Measurements from ENCODE around the gene CYP1B1.
"Not testable (repeated sequence)": the region's sequence is repeated elsewhere in the genome, so short reads cannot be mapped to it uniquely, and the experiment has no call there.

Gene CYP1B1

DNA sequence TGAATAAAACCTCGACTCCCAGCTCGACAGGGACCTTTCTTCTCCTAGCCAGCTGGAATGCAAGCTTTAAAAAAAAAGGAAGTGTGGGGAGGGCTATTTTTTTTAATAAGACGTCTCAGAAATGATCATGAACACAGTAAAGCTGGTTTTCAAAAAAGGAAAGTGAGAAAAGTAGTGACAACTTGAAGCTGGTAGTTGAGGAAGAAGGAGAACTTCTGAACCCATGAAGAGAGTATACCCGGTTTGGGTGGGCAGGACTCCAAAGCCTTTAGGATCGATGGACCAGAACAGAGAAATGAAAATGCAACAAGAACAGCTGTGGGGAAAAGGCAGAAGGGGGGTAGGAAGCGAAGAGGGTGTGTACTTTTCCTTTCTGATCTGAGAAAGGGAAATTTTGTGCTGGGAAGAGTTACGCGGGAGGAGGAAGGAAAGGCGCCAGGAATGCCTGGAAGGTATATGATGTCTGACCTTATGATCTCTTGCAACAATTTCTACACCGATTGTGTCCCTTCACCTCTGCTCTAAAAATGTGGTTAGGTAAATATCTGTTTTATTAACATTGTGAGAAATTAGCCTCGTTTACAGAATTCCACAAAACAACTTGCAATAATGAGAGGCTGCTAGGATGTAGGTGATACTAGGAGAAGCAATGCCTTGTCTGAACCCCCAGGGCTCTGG lies 22.6 kb upstream of the CYP1B1 start:
- DNase-seq: no peak

DNA sequence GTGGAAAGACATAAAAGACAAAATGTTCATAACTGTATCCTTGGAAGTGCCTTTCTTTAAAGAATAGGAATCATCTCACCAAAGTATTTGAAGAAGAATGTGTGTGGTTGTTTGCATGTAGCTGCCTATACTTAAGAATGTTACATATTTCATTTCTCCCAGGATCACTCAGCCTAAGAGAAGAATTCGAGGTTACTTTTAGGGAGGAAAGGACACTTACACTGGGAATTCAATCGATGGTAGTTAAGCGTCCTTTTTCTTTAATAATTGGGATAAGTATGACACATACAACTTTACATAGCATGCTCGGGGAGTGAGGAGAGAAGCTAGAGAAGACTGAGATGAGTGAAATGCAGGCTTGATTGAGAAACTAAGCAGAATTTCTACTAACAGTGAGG lies 22.0 kb upstream of the CYP1B1 start:
- no peak for DNase-seq

GRCh38 chr2:38097258-38097987 lies 21.5 kb upstream of the CYP1B1 start:
- DNase-seq: no peak

GRCh38 chr2:38095996-38096861 lies 20.3 kb upstream of the CYP1B1 start:
- no peak for DNase-seq

DNA sequence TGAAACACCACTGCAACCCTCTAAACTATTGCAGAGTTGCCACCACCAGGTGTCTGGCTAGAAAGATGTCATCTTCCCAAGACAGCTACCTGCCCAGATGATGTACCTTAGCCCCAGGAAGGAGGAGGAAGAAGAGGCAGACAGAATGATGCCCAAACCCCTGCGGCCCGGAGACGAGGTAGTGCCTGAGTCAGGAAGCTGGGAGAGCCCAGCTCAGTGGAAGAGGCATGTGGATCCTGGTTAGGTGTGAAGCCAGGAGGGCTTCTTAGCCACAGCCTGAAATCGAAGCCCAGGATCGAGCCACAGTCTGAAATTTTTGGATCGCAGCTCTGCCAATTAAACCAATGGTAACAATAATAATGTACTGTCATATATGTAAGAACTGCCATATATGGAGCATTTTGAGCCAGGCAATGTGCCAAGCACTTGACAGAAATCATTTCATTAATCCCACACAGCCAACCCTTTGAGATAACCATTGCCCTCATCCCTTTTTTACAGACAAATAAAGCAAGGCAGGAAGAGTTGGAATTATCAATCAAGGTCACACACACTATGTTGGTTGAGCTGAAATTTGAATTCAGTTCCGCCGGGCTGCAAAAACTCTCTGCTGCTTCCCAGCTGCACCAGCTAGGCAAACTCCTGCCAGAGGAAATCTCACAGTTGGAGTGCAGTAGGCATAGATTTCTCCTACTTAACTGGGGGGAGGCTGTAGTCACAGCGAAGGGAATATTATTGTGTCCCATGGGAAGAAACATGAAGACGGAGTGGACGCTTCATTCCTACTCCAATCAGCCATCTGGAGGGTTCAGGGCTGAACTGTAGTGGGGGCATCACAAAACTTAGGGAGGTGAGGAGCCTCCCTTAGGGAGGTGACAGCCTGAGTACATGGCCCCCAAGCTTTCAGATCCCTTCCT lies 19.4 kb upstream of the CYP1B1 start:
- DNase-seq: no peak

DNA sequence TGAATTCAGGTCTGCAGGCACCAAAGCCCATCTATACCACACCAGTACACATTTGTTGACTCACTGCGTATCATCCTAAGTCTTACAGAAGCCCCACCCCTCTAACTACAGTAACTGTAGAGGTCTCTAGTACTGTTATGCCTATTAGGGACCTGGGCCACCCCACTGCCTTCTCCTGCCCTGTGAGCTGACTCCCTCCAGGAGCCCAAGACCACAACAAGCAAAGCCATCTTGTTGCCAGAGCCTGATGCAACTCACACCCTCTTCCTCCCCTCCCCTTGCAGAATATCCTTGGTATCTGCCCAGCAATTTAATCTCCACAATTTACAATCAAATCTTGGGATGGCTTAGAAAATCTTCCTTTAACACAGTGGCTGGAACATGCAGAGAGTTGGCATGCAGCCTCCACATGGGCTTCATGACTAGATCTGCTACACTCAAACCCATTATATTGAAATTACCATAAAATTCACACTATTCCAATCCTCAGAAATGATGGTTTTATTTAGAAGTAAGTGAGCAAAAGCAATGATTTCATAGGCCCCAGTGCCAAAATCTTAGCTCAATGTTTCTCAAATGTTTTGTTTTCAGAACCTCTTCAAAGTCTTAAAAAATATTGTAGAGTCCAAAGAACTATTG lies 17.7 kb upstream of the CYP1B1 start:
- no peak for DNase-seq

GRCh38 chr2:38092196-38092902 lies 16.4 kb upstream of the CYP1B1 start:
- no peak for DNase-seq

- no peak for DNase-seq
Observed at GRCh38 chr2:38091760-38092159, 15.8 kb upstream of the CYP1B1 start.

- DNase-seq: no peak
Observed at GRCh38 chr2:38090928-38091327, 15.0 kb upstream of the CYP1B1 start.

DNA sequence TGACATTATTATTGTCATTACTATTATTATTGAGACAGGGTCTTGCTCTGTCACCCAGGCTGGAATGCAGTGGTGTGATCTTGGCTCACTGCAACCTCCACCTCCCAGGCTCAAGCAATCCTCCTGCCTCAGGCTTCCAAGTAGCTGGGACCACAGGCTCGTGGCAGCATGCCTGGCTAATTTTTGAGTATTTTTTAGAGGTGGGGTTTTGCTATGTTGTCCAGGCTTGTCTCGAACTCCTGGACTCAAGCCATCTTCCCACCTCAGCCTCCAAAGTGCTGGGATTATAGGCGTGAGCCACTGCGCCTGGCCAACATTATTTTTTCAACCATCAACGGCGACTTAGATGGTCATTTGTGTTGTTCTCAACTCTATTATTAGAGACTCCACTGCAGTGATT lies 14.3 kb upstream of the CYP1B1 start:
- not testable (repeated sequence) for DNase-seq

- DNase-seq: not testable (repeated sequence)
Observed at GRCh38 chr2:38085998-38086698, 10.2 kb upstream of the CYP1B1 start.

DNA sequence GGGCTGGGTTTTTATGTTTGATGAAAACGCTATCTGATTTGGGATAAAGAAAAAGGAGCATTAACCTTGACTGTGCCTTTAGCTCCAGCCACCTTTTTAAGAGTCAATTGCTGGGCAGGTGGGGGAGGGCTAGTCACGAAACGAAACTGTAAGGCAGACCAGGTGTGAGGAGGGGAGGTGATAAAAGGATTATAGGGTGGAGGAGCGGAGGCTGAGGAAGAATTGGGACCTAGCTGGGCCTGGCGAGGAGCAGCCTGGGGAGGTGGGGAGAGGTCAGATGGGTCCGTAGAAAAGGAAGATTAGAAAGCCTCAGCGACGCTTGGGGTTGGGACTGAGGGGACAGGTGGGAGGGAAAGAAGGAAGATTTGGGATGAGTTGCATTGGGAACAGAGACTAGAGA lies 8.6 kb upstream of the CYP1B1 start:
- DNase-seq: not testable (repeated sequence)

- not testable (repeated sequence) for DNase-seq
Observed at GRCh38 chr2:38082727-38083126, 6.8 kb upstream of the CYP1B1 start.

GRCh38 chr2:38080346-38080745 lies 4.4 kb upstream of the CYP1B1 start:
- DNase-seq: no peak

GRCh38 chr2:38079116-38080052 lies 3.4 kb upstream of the CYP1B1 start:
- DNase-seq: no peak

- DNase-seq: no peak
Observed at GRCh38 chr2:38077431-38077769, 1.4 kb upstream of the CYP1B1 start.

- DNase-seq: no peak
Observed at GRCh38 chr2:38076710-38077430, 919 bp upstream of the CYP1B1 start.

- DNase-seq: peak in 1 of 2 donors; percentile 9
Observed at GRCh38 chr2:38076152-38076709, 280 bp upstream of the CYP1B1 start.
